C4-2B (cell line): ENCODE measurements around the gene ZNF202.

Source experiments
- ZFX ChIP-seq: fragments of 450-650 bp; IDR thresholded peaks from 2 replicates; pipeline ENCODE4 v1.6.1; 2017
- TF ChIP-seq, protein P1 (sequence below): fragments of 450-650 bp; conservative IDR thresholded peaks from 2 replicates; pipeline ENCODE4 v1.5.1; 2017; ENCODE audit warnings: mild to moderate bottlenecking

DNA sequence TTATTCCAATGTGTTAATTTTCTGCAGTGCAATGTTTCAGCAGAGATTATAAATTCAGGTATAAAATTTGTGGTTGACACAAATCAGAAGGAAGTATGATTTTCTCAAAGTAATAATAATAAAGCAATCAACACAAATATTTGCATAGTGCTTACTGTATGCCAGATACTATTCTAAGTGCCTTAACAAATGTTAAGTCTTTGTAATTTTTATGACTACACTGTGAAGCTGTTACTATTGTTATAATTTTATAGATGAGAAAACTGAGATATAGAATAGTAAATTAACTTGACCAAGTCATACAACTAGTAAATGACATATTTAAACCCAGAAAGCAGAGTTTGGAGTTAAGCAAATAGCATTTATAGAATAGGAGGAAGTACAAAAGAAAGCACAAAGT lies 29.3 kb upstream of the ZNF202 start:
- TF ChIP-seq, protein P1, sequence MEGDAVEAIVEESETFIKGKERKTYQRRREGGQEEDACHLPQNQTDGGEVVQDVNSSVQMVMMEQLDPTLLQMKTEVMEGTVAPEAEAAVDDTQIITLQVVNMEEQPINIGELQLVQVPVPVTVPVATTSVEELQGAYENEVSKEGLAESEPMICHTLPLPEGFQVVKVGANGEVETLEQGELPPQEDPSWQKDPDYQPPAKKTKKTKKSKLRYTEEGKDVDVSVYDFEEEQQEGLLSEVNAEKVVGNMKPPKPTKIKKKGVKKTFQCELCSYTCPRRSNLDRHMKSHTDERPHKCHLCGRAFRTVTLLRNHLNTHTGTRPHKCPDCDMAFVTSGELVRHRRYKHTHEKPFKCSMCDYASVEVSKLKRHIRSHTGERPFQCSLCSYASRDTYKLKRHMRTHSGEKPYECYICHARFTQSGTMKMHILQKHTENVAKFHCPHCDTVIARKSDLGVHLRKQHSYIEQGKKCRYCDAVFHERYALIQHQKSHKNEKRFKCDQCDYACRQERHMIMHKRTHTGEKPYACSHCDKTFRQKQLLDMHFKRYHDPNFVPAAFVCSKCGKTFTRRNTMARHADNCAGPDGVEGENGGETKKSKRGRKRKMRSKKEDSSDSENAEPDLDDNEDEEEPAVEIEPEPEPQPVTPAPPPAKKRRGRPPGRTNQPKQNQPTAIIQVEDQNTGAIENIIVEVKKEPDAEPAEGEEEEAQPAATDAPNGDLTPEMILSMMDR, result no peak
- no peak for TF ChIP-seq ZFX
